B cell (primary cell): ENCODE data around the gene PSMG1.

Experiments
- EZH2 ChIP-seq: IDR thresholded peaks from 2 replicates; pipeline ENCODE4 v1.6.1; 2012; ENCODE audit warnings: borderline replicate concordance, low read depth, mild to moderate bottlenecking, moderate library complexity, low read length; ENCODE audit not compliant: insufficient read depth, poor library complexity, severe bottlenecking
- TF ChIP-seq, protein P1 (sequence below): fragments of 200-600 bp; IDR thresholded peaks from one replicate; pipeline ENCODE4 v1.8.0; 2022; ENCODE audit warnings: antibody characterized with exemption, mild to moderate bottlenecking

DNA sequence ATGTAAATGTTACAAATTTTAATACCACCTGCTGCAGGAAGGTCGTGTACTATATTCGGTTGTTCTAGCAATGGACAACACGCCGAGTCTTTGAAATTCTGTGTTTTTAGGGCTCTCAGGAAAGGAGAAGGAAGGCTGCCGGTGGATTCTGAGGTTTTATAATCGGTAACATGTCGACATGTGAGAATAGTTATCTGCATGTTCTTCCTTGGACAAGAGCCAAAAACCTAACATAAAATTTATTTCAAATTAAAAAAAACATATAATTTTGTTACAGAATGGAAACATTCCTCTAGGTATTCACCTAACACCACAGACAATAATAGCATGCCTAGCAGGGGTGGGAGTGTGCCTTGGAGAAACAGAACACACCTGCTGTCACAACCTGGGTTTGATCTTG lies 4.8 kb downstream of the PSMG1 start:
- TF ChIP-seq, protein P1, sequence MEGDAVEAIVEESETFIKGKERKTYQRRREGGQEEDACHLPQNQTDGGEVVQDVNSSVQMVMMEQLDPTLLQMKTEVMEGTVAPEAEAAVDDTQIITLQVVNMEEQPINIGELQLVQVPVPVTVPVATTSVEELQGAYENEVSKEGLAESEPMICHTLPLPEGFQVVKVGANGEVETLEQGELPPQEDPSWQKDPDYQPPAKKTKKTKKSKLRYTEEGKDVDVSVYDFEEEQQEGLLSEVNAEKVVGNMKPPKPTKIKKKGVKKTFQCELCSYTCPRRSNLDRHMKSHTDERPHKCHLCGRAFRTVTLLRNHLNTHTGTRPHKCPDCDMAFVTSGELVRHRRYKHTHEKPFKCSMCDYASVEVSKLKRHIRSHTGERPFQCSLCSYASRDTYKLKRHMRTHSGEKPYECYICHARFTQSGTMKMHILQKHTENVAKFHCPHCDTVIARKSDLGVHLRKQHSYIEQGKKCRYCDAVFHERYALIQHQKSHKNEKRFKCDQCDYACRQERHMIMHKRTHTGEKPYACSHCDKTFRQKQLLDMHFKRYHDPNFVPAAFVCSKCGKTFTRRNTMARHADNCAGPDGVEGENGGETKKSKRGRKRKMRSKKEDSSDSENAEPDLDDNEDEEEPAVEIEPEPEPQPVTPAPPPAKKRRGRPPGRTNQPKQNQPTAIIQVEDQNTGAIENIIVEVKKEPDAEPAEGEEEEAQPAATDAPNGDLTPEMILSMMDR: no peak
- TF ChIP-seq EZH2: no peak
